ENCODE measurements around the gene SELENOM. TPM values are rescaled to one million over a fixed set of nuclear protein-coding genes. Genes with fewer than 3 reads are reported as not detected.
"Not testable (repeated sequence)": the region's sequence is repeated elsewhere in the genome, so short reads cannot be mapped to it uniquely, and the experiment has no call there.

Gene SELENOM
- total RNA-seq, 1 experiment from 2014 or later, result 142 TPM

DNA sequence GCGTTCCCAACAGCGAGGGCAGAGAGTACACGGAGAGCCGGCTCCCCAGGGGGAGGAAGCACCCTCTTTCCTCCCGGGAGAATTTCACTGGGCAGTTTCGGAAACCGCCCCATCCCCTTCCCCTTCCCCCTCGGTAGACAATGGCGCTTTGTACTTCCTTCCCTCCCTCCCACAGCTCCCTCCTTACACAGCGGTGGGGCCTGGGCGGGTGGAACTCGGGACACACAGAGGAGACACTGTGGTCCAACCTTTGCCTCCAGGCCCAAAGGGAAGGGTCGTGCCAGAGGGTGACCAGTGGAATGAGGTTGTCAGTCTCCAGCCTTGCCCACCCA is 21.9 kb downstream of the SELENOM start:
- DNase-seq (ENCODE audit: low read depth), result no peak
- in situ Hi-C loops (cut with HindIII; ENCODE audit: low pct_unique_long_range_greater_than_20kb, low sequenced_read_pairs), result no loop called here

GRCh38 chr22:31084811-31085492 is 22.4 kb downstream of the SELENOM start:
- in situ Hi-C loops (cut with HindIII; ENCODE audit: low pct_unique_long_range_greater_than_20kb, low sequenced_read_pairs), result no loop called here
- DNase-seq (ENCODE audit: low read depth), result no peak

DNA sequence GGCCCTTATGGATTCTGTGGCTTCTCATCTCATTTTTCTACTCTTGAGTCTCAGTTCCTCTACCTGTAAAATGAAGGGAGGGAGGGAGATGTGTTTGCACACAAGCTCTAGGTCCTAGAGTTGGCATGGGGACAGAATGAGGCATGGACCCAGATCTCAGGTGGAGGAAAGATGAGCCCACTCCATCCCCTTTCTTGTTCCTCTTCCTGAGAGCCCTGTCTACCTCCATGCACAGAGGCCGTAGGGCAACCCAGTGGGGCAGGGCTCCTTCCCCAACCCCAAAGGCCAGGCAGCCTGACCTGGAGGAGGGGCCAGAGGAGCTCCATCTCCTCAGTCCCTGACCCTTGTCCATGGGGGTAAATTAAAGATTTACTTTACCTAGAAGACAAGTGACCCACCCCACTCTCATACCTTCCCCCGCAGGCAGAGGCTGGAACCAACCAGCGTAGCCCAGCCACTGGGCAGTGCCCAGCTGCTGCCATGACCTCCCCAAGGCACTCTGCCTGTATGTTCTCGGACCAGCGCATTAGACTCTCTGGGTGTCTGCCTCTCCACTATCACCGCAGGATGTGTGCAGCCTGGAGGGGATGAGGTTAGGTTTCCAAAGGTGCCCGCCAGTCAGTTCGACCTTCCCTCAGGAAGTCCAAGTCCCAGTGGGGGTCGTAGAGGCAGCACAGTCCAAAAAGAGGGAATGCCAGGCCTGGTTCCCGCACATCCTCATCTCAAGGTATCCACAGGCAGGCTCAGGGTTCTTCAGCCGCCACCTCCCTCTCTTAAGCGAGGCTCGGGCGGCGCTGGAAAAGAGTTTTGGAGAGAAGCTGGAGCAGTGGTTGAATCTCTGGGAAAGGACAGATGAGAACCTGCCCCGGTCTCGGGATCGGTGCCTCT is 23.2 kb downstream of the SELENOM start:
- no peak for DNase-seq (ENCODE audit: low read depth)
- in situ Hi-C loops (cut with HindIII; ENCODE audit: low pct_unique_long_range_greater_than_20kb, low sequenced_read_pairs), result no loop called here

GRCh38 chr22:31083377-31083768 is 24.0 kb downstream of the SELENOM start:
- in situ Hi-C loops (cut with HindIII; ENCODE audit: low pct_unique_long_range_greater_than_20kb, low sequenced_read_pairs), result no loop called here

DNA sequence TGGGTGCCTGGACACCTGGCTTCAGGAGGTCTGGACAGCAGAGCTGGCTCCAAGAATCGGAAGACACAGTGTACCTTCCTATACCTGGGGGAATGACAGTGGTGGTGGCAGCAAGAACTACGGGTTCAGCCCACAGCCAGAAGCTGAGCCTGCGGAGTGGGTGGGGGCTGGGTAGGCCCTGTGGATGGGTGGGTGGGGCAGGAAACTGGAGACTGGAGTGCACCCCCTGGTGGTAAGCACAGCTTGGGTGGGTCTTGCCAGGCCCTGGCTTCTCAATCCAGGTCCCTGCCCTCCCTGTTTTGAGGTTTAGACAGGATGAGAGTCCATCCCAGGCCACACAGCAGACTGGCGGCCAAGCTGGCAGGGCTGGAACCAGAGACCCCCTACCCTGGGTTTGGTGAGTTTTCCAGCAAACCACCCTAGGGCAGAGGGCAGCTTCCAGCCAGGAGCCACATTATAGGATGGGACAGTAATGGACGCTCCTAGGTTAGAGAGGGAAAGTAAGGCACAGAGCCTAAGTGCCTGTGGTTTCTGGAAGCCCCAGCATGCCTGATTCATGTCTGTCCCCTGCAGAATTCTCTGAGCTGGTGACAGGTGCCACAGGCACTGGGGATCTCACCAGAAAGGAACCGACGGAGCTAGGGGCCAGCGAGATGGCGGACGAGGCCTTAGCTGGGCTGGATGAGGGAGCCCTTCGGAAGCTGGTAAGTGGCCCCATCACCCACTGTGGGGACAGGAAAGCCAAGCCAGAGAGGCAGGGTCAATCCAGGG is 24.6 kb downstream of the SELENOM start:
- no peak for DNase-seq (ENCODE audit: low read depth)
- in situ Hi-C loops (cut with HindIII; ENCODE audit: low pct_unique_long_range_greater_than_20kb, low sequenced_read_pairs), result no loop called here

More at GRCh38 chr22:31083377-31083768, 24.0 kb downstream of the SELENOM start:
- no peak for DNase-seq (ENCODE audit: low read depth)

DNA sequence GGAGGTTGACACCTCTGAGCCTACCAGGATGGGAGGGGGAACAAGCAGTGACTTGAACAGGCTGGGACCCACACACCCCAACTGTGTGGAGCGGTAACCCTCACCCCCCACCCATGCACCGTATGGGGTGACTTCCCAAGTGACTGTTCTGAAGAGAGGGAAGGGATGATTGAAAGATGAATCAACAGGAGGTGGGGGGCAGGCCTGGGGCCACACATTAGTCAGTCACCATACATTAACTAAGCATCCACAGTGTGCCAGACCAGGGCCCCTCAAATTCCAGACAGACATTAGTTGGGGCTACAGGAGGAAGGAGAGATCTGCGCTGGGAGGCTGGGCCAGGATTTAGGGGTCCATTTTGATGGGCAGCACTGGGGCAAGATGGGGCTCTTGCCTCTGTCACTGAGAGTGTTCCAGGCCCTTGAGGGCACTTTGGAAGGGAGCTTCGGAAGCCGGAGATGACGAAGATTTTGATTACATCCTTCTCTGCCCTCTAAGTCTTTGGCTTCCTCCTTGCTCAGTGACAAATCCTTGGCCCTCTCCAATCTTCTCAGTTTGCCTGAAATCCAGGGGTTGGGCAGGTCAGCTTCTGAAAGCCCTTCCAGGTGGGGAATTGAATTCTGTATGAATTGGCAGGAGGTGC is 25.3 kb downstream of the SELENOM start:
- DNase-seq (ENCODE audit: low read depth), result no peak
- in situ Hi-C loops (cut with HindIII; ENCODE audit: low pct_unique_long_range_greater_than_20kb, low sequenced_read_pairs), result no loop called here

GRCh38 chr22:31080848-31081649 is 26.3 kb downstream of the SELENOM start, which contains the start of gene SMTN:
Gene SMTN, plus strand, starts transcription at chr22:31081318. Its CDS starts 1,941 bp downstream, at chr22:31083259.
- in situ Hi-C loops (cut with HindIII; ENCODE audit: low pct_unique_long_range_greater_than_20kb, low sequenced_read_pairs), result no loop called here
- peak; percentile 93 for DNase-seq (ENCODE audit: low read depth)

GRCh38 chr22:31080164-31080847 is 27.1 kb downstream of the SELENOM start:
- no peak for DNase-seq (ENCODE audit: low read depth)
- in situ Hi-C loops (cut with HindIII; ENCODE audit: low pct_unique_long_range_greater_than_20kb, low sequenced_read_pairs), result no loop called here

- in situ Hi-C loops (cut with HindIII; ENCODE audit: low pct_unique_long_range_greater_than_20kb, low sequenced_read_pairs), result no loop called here
Measured at GRCh38 chr22:31079095-31079642, 28.2 kb downstream of the SELENOM start.

DNA sequence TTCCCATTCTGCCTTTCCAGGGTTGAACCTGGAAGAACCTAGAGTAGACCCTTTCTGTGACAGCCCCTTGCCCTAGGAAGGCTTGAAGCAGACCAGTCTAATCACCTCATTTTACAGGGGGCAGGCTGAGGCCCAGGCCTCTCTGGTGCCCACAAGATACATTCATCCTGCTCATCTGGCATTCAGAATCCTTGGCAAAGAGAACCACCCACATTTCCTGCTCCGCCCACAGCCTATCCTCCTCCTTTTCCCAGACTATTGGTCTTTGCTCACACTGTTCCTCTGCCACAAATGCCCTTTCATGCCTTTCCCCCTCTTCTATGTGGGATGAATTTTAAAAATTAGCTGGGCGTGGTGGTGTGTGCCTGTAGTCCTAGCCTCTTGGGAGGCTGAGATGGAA is 29.0 kb downstream of the SELENOM start:
- DNase-seq (ENCODE audit: low read depth); in situ Hi-C loops (cut with HindIII; ENCODE audit: low pct_unique_long_range_greater_than_20kb, low sequenced_read_pairs): not testable (repeated sequence)

More at GRCh38 chr22:31079095-31079642, 28.2 kb downstream of the SELENOM start:
- DNase-seq (ENCODE audit: low read depth), result no peak

- DNase-seq (ENCODE audit: low read depth), result no peak
- in situ Hi-C loops (cut with HindIII; ENCODE audit: low pct_unique_long_range_greater_than_20kb, low sequenced_read_pairs), result no loop called here
Measured at GRCh38 chr22:31077681-31078080, 29.7 kb downstream of the SELENOM start.

GRCh38 chr22:31075961-31076360 is 31.4 kb downstream of the SELENOM start:
- no peak for DNase-seq (ENCODE audit: low read depth)
- in situ Hi-C loops (cut with HindIII; ENCODE audit: low pct_unique_long_range_greater_than_20kb, low sequenced_read_pairs), result no loop called here

DNA sequence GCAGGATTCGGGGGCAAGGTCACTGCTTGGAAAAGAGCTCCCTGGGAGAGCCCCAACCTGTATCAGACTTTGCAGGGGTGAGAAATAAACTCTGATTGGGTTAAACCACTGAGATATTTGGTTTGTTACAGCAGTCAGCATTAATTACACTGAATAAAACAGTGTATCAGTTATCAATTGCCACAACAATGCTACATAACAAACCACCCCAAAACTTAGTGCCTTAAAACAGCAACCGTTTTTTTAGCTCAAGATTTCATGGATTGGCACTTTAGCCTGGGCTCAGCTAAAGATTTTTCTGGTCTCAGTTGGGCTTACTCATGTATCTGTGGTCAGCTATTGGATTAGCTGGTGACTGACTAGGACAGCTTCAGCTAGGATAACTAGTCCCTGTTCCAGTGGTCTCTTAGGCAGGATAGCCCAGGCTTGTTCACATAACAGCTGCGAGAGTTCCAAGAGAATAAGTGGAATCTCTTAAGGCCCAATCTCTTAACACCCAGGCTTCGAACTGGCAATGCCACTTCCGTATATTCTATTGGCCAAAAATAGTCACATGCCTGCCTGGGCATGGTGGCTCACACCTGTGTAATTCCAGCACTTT is 33.7 kb downstream of the SELENOM start:
- in situ Hi-C loops (cut with HindIII; ENCODE audit: low pct_unique_long_range_greater_than_20kb, low sequenced_read_pairs), result not testable (repeated sequence)

DNA sequence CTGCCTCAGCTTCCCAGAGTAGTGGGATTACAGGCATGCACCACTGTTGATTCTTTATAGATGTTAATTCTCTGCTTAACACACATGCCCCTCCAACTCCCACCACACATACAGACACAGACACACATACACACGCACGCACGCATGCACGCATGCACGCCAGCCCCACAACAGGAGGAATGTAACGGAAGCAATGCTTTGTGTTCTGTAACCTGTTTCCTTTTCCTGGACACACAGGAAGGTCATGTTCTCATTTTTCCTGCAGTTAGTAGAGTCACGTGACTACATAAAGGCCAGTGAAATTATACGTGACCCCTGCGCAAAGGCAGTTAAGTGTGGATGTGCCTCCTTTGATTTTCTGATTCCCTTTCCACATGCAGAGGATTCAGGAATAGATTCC is 34.2 kb downstream of the SELENOM start:
- in situ Hi-C loops (cut with HindIII; ENCODE audit: low pct_unique_long_range_greater_than_20kb, low sequenced_read_pairs); DNase-seq (ENCODE audit: low read depth): not testable (repeated sequence)

More for the DNA sequence above, 33.7 kb downstream of the SELENOM start:
- not testable (repeated sequence) for DNase-seq (ENCODE audit: low read depth)

DNA sequence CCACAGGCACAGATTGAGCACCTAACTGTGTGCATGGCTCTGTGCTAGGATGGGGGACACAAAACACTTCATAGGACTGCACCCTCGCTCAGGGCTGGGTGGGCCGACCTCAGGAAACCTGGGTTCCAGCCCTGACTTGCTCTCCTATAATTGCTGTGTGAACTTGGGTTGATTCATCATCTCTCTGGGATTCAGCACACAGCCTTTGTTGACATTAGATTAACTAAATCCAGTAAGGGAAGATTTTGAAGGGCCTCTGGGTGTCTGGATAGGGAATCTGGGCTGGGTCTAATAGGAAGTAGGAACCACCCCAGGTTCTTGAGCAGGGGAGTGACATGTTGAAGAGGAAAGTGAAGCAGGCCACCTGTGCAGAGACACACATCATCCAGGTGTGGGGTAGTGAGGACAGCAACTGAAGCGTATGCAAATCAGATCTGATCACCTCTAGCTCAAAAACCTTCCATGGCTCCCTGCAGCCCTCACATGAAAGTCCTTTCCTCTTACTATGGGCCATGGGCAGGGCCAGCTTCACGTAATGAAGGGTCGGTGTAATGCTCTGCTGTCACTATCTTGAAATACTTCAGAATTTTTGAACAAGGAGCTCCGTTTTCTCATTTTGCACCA is 37.6 kb downstream of the SELENOM start:
- in situ Hi-C loops (cut with HindIII; ENCODE audit: low pct_unique_long_range_greater_than_20kb, low sequenced_read_pairs); DNase-seq (ENCODE audit: low read depth): not testable (repeated sequence)

DNA sequence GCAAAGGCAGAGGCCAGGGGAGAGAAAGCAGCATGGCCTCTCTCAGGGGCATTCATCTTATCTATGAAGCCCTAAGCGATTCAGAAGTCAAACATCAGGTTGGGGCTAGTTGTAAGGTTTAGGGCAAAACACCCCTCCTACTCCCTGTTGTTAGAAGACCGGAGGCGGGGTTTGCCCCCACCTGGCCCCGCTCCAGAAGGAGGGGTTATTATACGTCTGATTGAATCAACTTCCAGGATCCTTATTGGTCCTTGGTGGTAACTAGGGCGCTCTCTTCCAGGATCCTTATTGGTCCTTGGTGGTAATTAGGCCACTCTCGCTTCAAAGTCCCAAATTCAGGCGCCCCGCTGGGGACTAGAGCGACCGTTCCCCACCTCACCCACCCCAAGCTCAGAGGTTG is 38.4 kb downstream of the SELENOM start:
- DNase-seq (ENCODE audit: low read depth), result no peak
- in situ Hi-C loops (cut with HindIII; ENCODE audit: low pct_unique_long_range_greater_than_20kb, low sequenced_read_pairs), result no loop called here
